ENCODE data around the gene CD300LF. TPM values are rescaled to one million over a fixed set of nuclear protein-coding genes. Genes with fewer than 3 reads are reported as not detected.

CD300LF gene
- total and polyA plus RNA-seq, 2 experiments from 2014 or later, result not detected

- no peak for TF ChIP-seq ZNF462 (CRISPR knock-in tag; IDR thresholded peaks at IDR 0.05)
Measured at GRCh38 chr17:74745548-74746177, 32.9 kb upstream of the CD300LF start (continued).

- no peaks in the 10 kb centered on the region for H3K9me3 Mint-ChIP-seq
- peaks cover 23% of the 10 kb centered on the region for H3K27me3 Mint-ChIP-seq (ENCODE audit: insufficient read depth, low read depth, poor library complexity)
- Histone ChIP-seq H3K27ac (ENCODE audit: low read depth) (peak overlapping the region; percentile 72; the same call in 1 of the 2 replicates), H3F3A (replicated peaks; ENCODE audit: low read depth) (peaks cover 6% of the 10 kb centered on the region; the same call in 1 of the 2 replicates), H3K4me1 (ENCODE audit: insufficient read depth) (peaks cover 43% of the 10 kb centered on the region), H3K9me2 (ENCODE audit: insufficient read depth) (no peaks in the 10 kb centered on the region), H3K4me3 (peak overlapping the region; percentile 54), H4K20me1 (replicated peaks; ENCODE audit: insufficient read depth) (peaks cover 6% of the 10 kb centered on the region; the same call in 1 of the 2 replicates), H2AFZ (peak overlapping the region; percentile 97), H3K79me2 (replicated peaks; ENCODE audit: insufficient read depth) (peaks cover 10% of the 10 kb centered on the region), H3K4me2 (peak overlapping the region; percentile 88), H3K36me3 (ENCODE audit: insufficient read depth) (no peaks in the 10 kb centered on the region), H3K27me3 (ENCODE audit: insufficient read depth) (no peaks in the 10 kb centered on the region)
- H3K4me3 Mint-ChIP-seq, result peak overlapping the region; percentile 63
- ATAC-seq (peak; percentile 59), DNase-seq (ENCODE audit: low spot score) (peak; percentile 81)
- H3K27ac Mint-ChIP-seq, result no peak overlapping the region
- no peaks in the 10 kb centered on the region; the same call in 2 of the 3 replicates for H3K36me3 Mint-ChIP-seq (ENCODE audit: low read depth)
- TF ChIP-seq POLR2AphosphoS5 (IDR thresholded peaks at IDR 0.05; ENCODE audit: low read depth), result no peak
- TF ChIP-seq CTCF (conservative IDR thresholded peaks at IDR 0.05; ENCODE audit: low read depth in 2 of 2), result peak; percentile 96 to 99
- no peak for TF ChIP-seq NANOG (IDR thresholded peaks at IDR 0.05; ENCODE audit: borderline replicate concordance)
- TF ChIP-seq ZNF462 (CRISPR knock-in tag; IDR thresholded peaks at IDR 0.05), result no peak
- H3K4me1 Mint-ChIP-seq, result peaks cover 44% of the 10 kb centered on the region
Measured at GRCh38 chr17:74744714-74745547, 32.2 kb upstream of the CD300LF start.

All from GM23338 (cell line).